K562 (cell line): Measurements from ENCODE around the gene ABHD12. TPM values are rescaled to one million over a fixed set of nuclear protein-coding genes. Genes with fewer than 3 reads are reported as not detected.

ENCODE experiments used
- ADNP ChIP-seq: fragments of 200-800 bp; sonication (Bioruptor generic); IDR thresholded peaks from 2 replicates; pipeline ENCODE4 v1.6.1; 2016; ENCODE audit warnings: missing genetic modification characterization, missing compliant biosample characterization
- CHCHD3 ChIP-seq: fragments of 250-450 bp; sonication (Bioruptor Pico); IDR thresholded peaks from 2 replicates; pipeline ENCODE4 v2.1.2; 2022; ENCODE audit warnings: mild to moderate bottlenecking
- ETS2 ChIP-seq: IDR thresholded peaks from 2 replicates; pipeline ENCODE4 v1.6.1; 2016; ENCODE audit warnings: borderline replicate concordance, missing genetic modification characterization, mild to moderate bottlenecking, moderate library complexity, missing compliant biosample characterization; ENCODE audit not compliant: poor library complexity, severe bottlenecking
- IRF2 ChIP-seq: sonication (generic); formaldehyde crosslinking; IDR thresholded peaks from 2 replicates; pipeline ENCODE4 v1.8.1; 2022; ENCODE audit warnings: mild to moderate bottlenecking, missing genetic modification reagents
- KLF16 ChIP-seq: IDR thresholded peaks from 2 replicates; pipeline ENCODE4 v1.6.1; 2016; ENCODE audit warnings: antibody characterized with exemption
- LEF1 ChIP-seq: fragments of 450-650 bp; IDR thresholded peaks from 2 replicates; pipeline ENCODE4 v1.6.1; 2016; ENCODE audit warnings: mild to moderate bottlenecking
- MBD2 ChIP-seq: sonication (generic); IDR thresholded peaks from 2 replicates; pipeline ENCODE4 v1.6.1; 2016; ENCODE audit warnings: low read depth, borderline replicate concordance
- NUFIP1 ChIP-seq: fragments of 450-650 bp; IDR thresholded peaks from 2 replicates; pipeline ENCODE4 v1.6.1; 2018; ENCODE audit not compliant: partially characterized antibody
- PURB ChIP-seq: sonication (generic); formaldehyde crosslinking; IDR thresholded peaks from 2 replicates; pipeline ENCODE4 v1.9.0; 2021; ENCODE audit warnings: low read depth, mild to moderate bottlenecking, missing genetic modification reagents
- RFX5 ChIP-seq: IDR thresholded peaks from 2 replicates; pipeline ENCODE4 v1.6.1; 2011; ENCODE audit warnings: low read depth, mild to moderate bottlenecking, improper control_type of control experiment, low read length
- SIN3B ChIP-seq: fragments of 450-650 bp; IDR thresholded peaks from 2 replicates; pipeline ENCODE4 v1.6.1; 2017; ENCODE audit warnings: low read depth, mild to moderate bottlenecking, moderate library complexity
- SMAD3 ChIP-seq: fragments of 450-650 bp; formaldehyde crosslinking; conservative IDR thresholded peaks from 2 replicates; pipeline ENCODE4 v1.4.0; 2020; ENCODE audit warnings: mild to moderate bottlenecking
- SUPT5H ChIP-seq: fragments of 450-650 bp; IDR thresholded peaks from 2 replicates; pipeline ENCODE4 v1.6.1; 2016
- TEAD4 ChIP-seq, 2 experiments: sonication (generic) in 1 of 2; formaldehyde crosslinking in 1 of 2; IDR thresholded peaks; 2 replicates each; pipeline versions ENCODE4 v1.6.1 to v1.8.0; 2012 to 2022; ENCODE audit warnings: borderline replicate concordance in 1 of 2, inconsistent platforms in 1 of 2, low read length in 1 of 2, mild to moderate bottlenecking in 1 of 2, missing genetic modification reagents in 1 of 2
- XRCC5 ChIP-seq: fragments of 200-400 bp; formaldehyde crosslinking; IDR thresholded peaks from 2 replicates; pipeline ENCODE4 v1.6.1; 2017; ENCODE audit warnings: low read depth, mild to moderate bottlenecking, low read length
- ZKSCAN3 ChIP-seq: fragments of 250-450 bp; sonication (Bioruptor Pico); IDR thresholded peaks from 2 replicates; pipeline ENCODE4 v1.4.0; 2020
- polyA plus RNA-seq, 8 experiments: library from polyadenylated mRNA; depleted of rRNA in 4 of 8; stranded (reverse) in 5 of 8; unstranded in 3 of 8; fragments of >200 nt; fragmentation: Nextera tagmentation in 2 of 8; fragmentation: Illumina TruSeq in 1 of 8; extraction: Ambion mirVana in 2 of 8; extraction: Trizol in 1 of 8; gene quantifications; 2 replicates each; pipeline versions ENCODE4 v1.2.1 to v1.2.3, GENCODE V29; 2011 to 2014; ENCODE audit warnings: inconsistent platforms in 1 of 8, missing spikeins in 1 of 8
- total RNA-seq, 7 experiments: library from RNA; depleted of rRNA in 6 of 7; stranded (reverse); fragments of >200 nt in 6 of 7; fragmentation: Illumina TruSeq in 2 of 7; extraction: Trizol in 2 of 7; gene quantifications; 2 replicates each; pipeline versions ENCODE4 v1.2.1 to v1.2.3, GENCODE V29; 2011 to 2021; ENCODE audit warnings: low replicate concordance in 1 of 7
- TF ChIP-seq, protein P1 (sequence below), 2 experiments: fragments of 450-650 bp; IDR thresholded peaks; 2 replicates each; pipeline ENCODE4 v1.6.1; 2016
- TF ChIP-seq, protein P2 (sequence below): fragments of 450-650 bp; IDR thresholded peaks from 2 replicates; pipeline ENCODE4 v1.6.1; 2017; ENCODE audit warnings: antibody characterized with exemption, mild to moderate bottlenecking
- TF ChIP-seq, protein P3 (sequence below): IDR thresholded peaks from 3 replicates; pipeline ENCODE4 v1.6.1; 2011; ENCODE audit warnings: borderline replicate concordance, mild to moderate bottlenecking; ENCODE audit not compliant: insufficient read length, insufficient read depth
- TF ChIP-seq, protein P4 (sequence below), 2 experiments: fragments of 250-450 bp in 1 of 2; fragments of 450-650 bp in 1 of 2; sonication (Bioruptor Pico) in 1 of 2; IDR thresholded peaks; 2 replicates each; pipeline versions ENCODE4 v1.6.1 to v1.8.0; 2016 to 2021; ENCODE audit warnings: mild to moderate bottlenecking in 2 of 2, moderate library complexity in 2 of 2, missing compliant biosample characterization in 1 of 2, missing genetic modification characterization in 1 of 2

The ABHD12 gene
- total and polyA plus RNA-seq, 9 of the 15 experiments (the other 6 are each of a cell fraction or from before 2014, with no cell fraction given), result 0.65 to 15.6 (median 9.1) TPM

DNA sequence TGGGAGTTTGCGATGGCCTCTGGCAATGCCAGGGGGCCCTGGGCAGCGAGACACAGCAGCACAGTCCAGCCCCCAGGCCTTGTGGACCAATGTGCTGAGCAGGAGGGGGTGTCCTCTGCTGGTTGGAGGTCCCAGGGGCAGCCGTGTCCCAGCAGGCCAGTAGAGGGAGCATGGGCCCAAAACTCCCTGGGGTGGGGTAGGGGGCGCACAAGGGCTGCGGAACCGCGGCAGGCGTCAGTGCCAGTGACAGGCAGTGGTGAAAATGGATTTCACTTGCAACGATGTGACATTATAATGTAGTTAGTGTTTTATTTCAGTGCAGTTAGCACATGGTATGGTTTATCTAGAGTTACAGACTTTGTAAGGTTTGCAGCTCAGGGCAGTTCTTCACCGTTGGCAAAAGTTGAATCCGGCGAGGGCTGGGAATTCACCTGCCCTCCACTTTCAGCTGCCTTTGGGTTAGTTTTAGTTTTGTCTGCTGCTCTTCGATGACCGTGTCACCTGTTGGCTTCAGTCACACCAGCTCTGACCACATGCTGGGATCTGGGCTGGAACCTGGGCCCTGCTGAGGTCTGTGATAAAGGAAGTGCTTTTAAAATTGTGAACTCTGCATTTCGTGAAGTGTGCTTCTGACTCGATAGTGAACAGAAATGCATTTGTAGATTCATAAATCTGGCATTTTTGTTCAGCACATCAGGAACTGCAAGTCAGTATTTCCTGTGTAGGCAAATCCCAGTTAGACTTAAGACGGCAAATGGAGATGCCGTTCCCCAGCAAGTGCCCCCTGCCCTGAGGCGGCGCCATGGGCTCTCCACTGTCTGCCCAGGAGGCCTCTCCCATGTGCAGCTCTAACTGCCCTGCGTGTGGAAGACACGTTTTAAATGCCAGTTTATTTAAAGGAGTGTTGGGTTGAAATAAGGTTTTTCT lies 95.9 kb downstream of the ABHD12 start (continued):
- TF ChIP-seq, protein P1, sequence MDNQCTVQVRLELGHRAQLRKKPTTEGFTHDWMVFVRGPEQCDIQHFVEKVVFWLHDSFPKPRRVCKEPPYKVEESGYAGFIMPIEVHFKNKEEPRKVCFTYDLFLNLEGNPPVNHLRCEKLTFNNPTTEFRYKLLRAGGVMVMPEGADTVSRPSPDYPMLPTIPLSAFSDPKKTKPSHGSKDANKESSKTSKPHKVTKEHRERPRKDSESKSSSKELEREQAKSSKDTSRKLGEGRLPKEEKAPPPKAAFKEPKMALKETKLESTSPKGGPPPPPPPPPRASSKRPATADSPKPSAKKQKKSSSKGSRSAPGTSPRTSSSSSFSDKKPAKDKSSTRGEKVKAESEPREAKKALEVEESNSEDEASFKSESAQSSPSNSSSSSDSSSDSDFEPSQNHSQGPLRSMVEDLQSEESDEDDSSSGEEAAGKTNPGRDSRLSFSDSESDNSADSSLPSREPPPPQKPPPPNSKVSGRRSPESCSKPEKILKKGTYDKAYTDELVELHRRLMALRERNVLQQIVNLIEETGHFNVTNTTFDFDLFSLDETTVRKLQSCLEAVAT (IDR thresholded peaks at IDR 0.05), result peak in 1 of 2 experiments; percentile 88; a peak in 2 of 4 replicates
- TF ChIP-seq, protein P2, sequence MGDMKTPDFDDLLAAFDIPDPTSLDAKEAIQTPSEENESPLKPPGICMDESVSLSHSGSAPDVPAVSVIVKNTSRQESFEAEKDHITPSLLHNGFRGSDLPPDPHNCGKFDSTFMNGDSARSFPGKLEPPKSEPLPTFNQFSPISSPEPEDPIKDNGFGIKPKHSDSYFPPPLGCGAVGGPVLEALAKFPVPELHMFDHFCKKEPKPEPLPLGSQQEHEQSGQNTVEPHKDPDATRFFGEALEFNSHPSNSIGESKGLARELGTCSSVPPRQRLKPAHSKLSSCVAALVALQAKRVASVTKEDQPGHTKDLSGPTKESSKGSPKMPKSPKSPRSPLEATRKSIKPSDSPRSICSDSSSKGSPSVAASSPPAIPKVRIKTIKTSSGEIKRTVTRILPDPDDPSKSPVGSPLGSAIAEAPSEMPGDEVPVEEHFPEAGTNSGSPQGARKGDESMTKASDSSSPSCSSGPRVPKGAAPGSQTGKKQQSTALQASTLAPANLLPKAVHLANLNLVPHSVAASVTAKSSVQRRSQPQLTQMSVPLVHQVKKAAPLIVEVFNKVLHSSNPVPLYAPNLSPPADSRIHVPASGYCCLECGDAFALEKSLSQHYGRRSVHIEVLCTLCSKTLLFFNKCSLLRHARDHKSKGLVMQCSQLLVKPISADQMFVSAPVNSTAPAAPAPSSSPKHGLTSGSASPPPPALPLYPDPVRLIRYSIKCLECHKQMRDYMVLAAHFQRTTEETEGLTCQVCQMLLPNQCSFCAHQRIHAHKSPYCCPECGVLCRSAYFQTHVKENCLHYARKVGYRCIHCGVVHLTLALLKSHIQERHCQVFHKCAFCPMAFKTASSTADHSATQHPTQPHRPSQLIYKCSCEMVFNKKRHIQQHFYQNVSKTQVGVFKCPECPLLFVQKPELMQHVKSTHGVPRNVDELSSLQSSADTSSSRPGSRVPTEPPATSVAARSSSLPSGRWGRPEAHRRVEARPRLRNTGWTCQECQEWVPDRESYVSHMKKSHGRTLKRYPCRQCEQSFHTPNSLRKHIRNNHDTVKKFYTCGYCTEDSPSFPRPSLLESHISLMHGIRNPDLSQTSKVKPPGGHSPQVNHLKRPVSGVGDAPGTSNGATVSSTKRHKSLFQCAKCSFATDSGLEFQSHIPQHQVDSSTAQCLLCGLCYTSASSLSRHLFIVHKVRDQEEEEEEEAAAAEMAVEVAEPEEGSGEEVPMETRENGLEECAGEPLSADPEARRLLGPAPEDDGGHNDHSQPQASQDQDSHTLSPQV, result 0 out of 2 replicates have a peak, but pooled peaks have one; percentile 37
- TF ChIP-seq SIN3B (no peak), ADNP (no peak), SMAD3 (CRISPR knock-in tag) (no peak), XRCC5 (0 out of 2 replicates have a peak, but pooled peaks have one; percentile 54), CHCHD3 (CRISPR knock-in tag) (no peak), ETS2 (tag) (no peak), KLF16 (peak; percentile 41), SUPT5H (no peak), PURB (CRISPR knock-in tag) (no peak), MBD2 (no peak), RFX5 (no peak), ZKSCAN3 (CRISPR knock-in tag) (no peak), LEF1 (no peak), TEAD4 (IDR thresholded peaks at IDR 0.05; ENCODE audit: low read length) (0 out of 2 replicates have a peak, but pooled peaks have one; percentile 13), TEAD4 (CRISPR knock-in tag; IDR thresholded peaks at IDR 0.05; ENCODE audit: borderline replicate concordance) (no peak), NUFIP1 (no peak), IRF2 (CRISPR knock-in tag) (no peak)
- TF ChIP-seq, protein P3, sequence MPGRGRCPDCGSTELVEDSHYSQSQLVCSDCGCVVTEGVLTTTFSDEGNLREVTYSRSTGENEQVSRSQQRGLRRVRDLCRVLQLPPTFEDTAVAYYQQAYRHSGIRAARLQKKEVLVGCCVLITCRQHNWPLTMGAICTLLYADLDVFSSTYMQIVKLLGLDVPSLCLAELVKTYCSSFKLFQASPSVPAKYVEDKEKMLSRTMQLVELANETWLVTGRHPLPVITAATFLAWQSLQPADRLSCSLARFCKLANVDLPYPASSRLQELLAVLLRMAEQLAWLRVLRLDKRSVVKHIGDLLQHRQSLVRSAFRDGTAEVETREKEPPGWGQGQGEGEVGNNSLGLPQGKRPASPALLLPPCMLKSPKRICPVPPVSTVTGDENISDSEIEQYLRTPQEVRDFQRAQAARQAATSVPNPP, result no peak
- TF ChIP-seq, protein P4, sequence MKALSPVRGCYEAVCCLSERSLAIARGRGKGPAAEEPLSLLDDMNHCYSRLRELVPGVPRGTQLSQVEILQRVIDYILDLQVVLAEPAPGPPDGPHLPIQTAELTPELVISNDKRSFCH (CRISPR knock-in tag; IDR thresholded peaks at IDR 0.05), result no peak
- TF ChIP-seq, protein P4 (tag; IDR thresholded peaks at IDR 0.05), result no peak
